T-helper 17 cell (primary cell): Measurements from ENCODE around the gene TERT. TPM values are rescaled to one million over a fixed set of nuclear protein-coding genes. Genes with fewer than 3 reads are reported as not detected.
"Not testable (repeated sequence)": the region's sequence is repeated elsewhere in the genome, so short reads cannot be mapped to it uniquely, and the experiment has no call there.

ENCODE experiments used
- ATAC-seq: fragments of 150-1000 bp; cut with Tn5 transposase; 2 replicates; pipeline ENCODE4 v1.10.0; 2021; ENCODE audit warnings: mild to moderate bottlenecking, moderate library complexity
- DNase-seq, 3 donors: peaks; one replicate each; pipeline versions ENCODE4 v3.0.0 to v3.0.0-alpha.2; 2020 to 2021
- H3K9me3 ChIP-seq: one replicate; pipeline ENCODE4 v1.7.0; 2013; ENCODE audit warnings: low read length, mild to moderate bottlenecking; ENCODE audit not compliant: control insufficient read depth, poor library complexity, severe bottlenecking
- H3K27ac Mint-ChIP-seq: one replicate; pipeline ENCODE4 v1.8.0; 2022; ENCODE audit warnings: mild to moderate bottlenecking, moderate library complexity, mixed read lengths
- H3K27me3 Mint-ChIP-seq: one replicate; pipeline ENCODE4 v1.8.0; 2022; ENCODE audit warnings: mixed read lengths
- H3K36me3 Mint-ChIP-seq: one replicate; pipeline ENCODE4 v1.8.0; 2022; ENCODE audit warnings: low read depth, mixed read lengths
- H3K4me1 Mint-ChIP-seq: one replicate; pipeline ENCODE4 v1.8.0; 2022; ENCODE audit warnings: mild to moderate bottlenecking, mixed read lengths
- H3K4me3 Mint-ChIP-seq: one replicate; pipeline ENCODE4 v1.8.0; 2022; ENCODE audit warnings: mild to moderate bottlenecking, moderate library complexity, mixed read lengths
- total RNA-seq, 4 donors: library from RNA in 2 of 4; stranded (reverse) in 2 of 4; gene quantifications; one replicate each; pipeline ENCODE4 v1.2.3 and lab custom pipeline; 2022 to 2026

The TERT gene
- total RNA-seq, 2 donors from 2014 or later = 0.10 to 0.80 TPM

DNA sequence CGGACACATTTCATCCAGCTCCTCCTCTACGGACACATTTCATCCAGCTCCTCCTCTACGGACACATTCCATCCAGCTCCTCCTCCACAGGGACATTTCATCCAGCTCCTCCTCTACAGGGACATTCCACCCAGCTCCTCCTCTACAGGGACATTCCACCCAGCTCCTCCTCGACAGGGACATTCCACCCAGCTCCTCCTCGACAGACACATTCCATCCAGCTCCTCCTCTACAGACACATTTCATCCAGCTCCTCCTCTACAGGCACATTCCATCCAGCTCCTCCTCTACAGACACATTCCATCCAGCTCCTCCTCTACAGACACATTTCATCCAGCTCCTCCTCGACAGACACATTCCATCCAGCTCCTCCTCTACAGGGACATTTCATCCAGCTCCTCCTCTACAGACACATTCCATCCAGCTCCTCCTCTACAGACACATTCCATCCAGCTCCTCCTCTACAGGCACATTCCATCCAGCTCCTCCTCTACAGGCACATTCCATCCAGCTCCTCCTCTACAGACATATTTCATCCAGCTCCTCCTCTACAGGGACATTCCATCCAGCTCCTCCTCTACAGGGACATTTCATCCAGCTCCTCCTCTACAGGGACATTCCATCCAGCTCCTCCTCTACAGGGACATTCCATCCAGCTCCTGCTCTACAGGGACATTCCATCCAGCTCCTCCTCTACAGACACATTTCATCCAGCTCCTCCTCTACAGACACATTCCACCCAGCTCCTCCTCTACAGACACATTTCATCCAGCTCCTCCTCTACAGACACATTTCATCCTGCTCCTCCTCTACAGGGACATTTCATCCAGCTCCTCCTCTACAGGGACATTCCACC lies 32.3 kb upstream of the TERT start:
- not testable (repeated sequence) for ATAC-seq, DNase-seq, H3K9me3 ChIP-seq, H3K27me3 Mint-ChIP-seq, H3K4me3 Mint-ChIP-seq
- Mint-ChIP-seq H3K4me1 (peaks cover 28% of the 10 kb centered on the region), H3K27ac (peak overlapping the region; percentile 32), H3K36me3 (peaks cover 24% of the 10 kb centered on the region)

DNA sequence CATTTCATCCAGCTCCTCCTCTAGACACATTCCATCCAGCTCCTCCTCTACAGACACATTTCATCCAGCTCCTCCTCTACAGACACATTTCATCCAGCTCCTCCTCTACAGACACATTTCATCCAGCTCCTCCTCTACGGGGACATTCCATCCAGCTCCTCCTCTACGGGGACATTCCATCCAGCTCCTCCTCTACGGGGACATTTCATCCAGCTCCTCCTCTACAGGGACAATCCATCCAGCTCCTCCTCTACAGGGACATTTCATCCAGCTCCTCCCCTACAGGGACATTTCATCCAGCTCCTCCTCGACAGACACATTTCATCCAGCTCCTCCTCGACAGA lies 31.6 kb upstream of the TERT start:
- not testable (repeated sequence) for DNase-seq, H3K9me3 ChIP-seq, H3K27ac Mint-ChIP-seq, H3K4me3 Mint-ChIP-seq, H3K27me3 Mint-ChIP-seq, ATAC-seq
- H3K4me1 Mint-ChIP-seq = peaks cover 28% of the 10 kb centered on the region
- H3K36me3 Mint-ChIP-seq = peaks cover 25% of the 10 kb centered on the region

DNA sequence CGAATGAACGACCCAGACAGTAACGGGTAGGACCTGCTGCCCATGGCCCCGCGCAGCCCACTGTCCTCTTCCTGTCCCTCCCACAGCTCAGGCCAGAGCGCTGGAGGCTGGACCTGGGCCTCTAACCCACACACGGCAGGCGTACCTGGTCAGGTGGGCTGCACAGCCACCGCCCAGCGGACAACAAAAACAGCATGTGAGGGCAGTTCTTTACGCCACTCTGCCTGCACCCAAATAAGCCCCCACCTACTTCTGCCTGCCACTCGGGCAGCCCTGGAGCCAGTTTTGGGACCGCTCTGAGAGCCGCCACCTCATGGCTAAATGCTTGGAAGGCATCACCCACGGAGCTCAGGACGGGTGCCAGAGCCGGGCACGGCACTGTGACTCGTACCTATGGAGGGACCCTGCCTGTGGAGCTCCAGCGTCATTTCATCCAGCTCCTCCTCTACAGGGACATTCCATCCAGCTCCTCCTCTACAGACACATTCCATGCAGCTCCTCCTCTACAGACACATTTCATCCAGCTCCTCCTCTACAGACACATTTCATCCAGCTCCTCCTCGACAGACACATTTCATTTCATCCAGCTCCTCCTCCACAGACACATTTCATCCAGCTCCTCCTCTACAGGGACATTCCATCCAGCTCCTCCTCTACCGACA lies 31.1 kb upstream of the TERT start:
- Mint-ChIP-seq H3K4me1 (peaks cover 33% of the 10 kb centered on the region), H3K36me3 (peaks cover 26% of the 10 kb centered on the region), H3K27ac (no peak overlapping the region), H3K27me3 (no peaks in the 10 kb centered on the region), H3K4me3 (peak overlapping the region; percentile 36)
- no peak for ATAC-seq
- no peaks in the 10 kb centered on the region for H3K9me3 ChIP-seq
- DNase-seq = no peak

DNA sequence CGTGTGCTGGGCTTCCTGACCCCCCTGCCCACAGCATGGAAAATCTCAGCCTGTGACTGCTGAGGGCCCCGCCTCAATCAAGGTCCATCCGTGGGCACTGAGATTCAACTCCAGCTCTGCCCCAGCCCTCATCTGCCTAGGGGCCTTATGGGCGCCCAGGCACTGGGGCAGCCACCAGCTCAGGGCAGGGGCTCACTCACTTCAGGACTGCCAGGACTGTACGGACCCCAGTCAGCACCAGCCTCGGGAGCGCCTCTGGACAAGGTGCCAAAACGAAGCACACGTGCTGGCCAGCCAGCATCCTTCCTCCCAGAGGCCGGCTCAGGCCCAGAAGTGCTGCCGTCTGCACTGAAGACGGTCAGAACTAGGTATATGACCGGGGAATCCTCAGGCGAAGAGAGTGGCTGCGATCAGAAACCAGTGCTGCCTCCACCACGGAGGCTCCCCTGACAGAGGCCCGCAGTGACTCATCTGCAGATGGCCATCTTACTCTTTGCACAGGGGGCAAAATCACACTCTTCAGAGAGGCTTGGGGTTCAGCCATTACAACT lies 30.4 kb upstream of the TERT start:
- H3K4me1 Mint-ChIP-seq = peaks cover 33% of the 10 kb centered on the region
- H3K4me3 Mint-ChIP-seq = no peak overlapping the region
- H3K27ac Mint-ChIP-seq = no peak overlapping the region
- no peaks in the 10 kb centered on the region for H3K9me3 ChIP-seq
- DNase-seq (no peak), ATAC-seq (no peak)
- no peaks in the 10 kb centered on the region for H3K27me3 Mint-ChIP-seq
- H3K36me3 Mint-ChIP-seq = peaks cover 26% of the 10 kb centered on the region

DNA sequence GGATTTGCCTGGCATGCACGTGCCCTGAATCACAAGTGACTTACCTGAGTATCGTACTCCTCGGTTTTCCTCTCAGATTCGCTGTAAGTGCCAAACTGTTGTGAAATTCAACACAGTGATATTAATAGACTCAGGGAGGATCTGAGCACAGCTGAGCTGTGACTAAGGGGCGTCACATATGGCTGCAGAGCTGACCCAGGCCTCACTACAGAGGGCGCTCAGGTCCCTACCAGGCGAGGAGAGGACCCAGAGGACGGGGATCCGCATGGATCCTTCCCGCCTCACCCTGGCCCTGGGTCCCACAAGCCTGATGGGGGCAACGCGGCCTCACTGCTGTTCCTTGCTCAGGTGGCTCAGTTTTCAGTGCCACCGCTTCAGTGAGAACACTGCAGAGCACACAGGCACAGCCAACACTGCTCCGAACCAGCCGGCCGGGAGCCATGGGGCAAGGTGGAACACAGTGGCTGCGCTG lies 29.9 kb upstream of the TERT start:
- ATAC-seq (no peak), DNase-seq (no peak)
- H3K4me1 Mint-ChIP-seq = peaks cover 33% of the 10 kb centered on the region
- H3K27ac Mint-ChIP-seq = no peak overlapping the region
- H3K9me3 ChIP-seq = no peaks in the 10 kb centered on the region
- peaks cover 26% of the 10 kb centered on the region for H3K36me3 Mint-ChIP-seq
- no peak overlapping the region for H3K4me3 Mint-ChIP-seq
- H3K27me3 Mint-ChIP-seq = no peaks in the 10 kb centered on the region

DNA sequence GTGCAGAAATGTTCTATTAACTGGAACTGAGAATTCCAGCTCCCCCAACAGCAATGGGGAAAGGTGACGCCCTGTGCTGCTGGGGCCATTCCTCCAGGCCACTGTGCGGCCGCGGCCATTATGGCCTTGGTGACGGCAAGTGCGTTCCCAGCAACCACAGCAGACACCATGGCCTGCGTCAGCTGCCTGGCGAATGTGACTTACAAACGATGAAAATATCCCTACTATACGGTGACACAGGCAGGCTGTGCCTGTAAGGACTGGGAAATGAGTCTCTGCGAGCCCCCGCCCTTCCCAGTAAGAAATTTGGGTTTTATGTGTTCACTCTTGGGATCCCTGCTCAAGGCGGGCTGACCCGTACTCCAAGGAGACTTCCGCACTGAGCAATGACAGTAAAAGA lies 29.4 kb upstream of the TERT start:
- H3K36me3 Mint-ChIP-seq = peaks cover 26% of the 10 kb centered on the region
- ATAC-seq (no peak), DNase-seq (no peak)

DNA sequence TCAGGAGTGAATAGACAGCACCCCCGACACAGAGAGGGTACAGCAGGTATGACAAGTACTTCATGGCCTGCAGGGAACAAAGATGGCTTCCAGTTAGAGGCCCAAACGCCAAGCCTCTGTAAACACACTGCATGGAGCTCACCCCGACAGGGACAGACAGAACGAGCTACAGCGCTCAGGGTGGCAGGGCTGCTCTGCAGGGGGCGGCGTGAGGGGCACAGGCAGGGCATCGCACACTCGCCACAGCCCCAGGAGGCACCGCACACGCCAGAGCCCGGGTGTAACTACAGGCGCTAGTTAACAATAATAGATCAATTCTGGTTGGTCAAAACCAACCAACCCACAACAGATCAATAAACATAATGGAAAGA lies 28.9 kb upstream of the TERT start:
- no peak overlapping the region for H3K27ac Mint-ChIP-seq
- no peaks in the 10 kb centered on the region for H3K27me3 Mint-ChIP-seq
- DNase-seq (no peak), ATAC-seq (no peak)
- no peaks in the 10 kb centered on the region for H3K9me3 ChIP-seq
- peaks cover 26% of the 10 kb centered on the region for H3K36me3 Mint-ChIP-seq
- peaks cover 31% of the 10 kb centered on the region for H3K4me1 Mint-ChIP-seq
- H3K4me3 Mint-ChIP-seq = no peak overlapping the region

More for the DNA sequence above, 29.4 kb upstream of the TERT start:
- H3K4me3 Mint-ChIP-seq = no peak overlapping the region
- no peaks in the 10 kb centered on the region for H3K27me3 Mint-ChIP-seq
- no peak overlapping the region for H3K27ac Mint-ChIP-seq
- no peaks in the 10 kb centered on the region for H3K9me3 ChIP-seq
- peaks cover 33% of the 10 kb centered on the region for H3K4me1 Mint-ChIP-seq

DNA sequence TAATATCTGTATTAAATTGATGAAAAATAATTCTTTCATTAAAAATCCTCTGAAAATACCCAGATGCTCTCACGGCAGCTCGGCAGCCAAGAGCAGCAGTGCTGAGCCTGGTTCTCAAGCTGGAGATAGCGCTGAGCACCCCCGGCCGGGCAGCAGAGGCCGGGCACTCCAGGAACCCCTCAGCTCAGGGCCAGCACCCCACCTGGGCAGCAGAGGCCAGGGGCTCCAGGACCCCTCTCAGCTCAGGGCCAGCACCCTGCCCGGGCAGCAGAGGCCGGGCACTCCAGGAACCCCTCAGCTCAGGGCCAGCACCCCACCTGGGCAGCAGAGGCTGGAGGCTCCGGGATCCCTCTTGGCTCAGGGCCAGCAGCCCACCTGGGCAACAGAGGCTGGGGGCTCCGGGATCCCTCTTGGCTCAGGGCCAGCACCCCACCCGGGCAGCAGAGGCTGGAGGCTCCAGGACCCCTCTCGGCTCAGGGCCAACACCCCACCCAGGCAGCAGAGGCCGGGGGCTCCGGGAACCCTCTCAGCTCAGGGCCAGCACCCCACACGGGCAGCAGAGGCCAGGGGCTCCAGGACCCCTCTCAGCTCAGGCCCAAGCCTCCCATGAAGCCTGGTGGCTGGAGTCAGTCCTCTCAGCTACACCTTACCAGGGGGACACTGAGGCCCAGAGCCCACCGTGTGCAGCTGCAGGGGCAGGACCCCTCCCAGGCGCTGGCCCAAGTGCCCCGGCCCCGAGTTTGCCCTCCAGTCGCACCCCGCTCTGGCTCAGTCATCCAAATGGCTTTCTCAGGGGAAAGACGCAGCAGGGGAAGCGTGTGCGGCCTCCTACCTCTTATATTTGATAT lies 28.3 kb upstream of the TERT start:
- peak in 1 of 3 donors; percentile 8 for DNase-seq
- H3K36me3 Mint-ChIP-seq = peaks cover 20% of the 10 kb centered on the region

DNA sequence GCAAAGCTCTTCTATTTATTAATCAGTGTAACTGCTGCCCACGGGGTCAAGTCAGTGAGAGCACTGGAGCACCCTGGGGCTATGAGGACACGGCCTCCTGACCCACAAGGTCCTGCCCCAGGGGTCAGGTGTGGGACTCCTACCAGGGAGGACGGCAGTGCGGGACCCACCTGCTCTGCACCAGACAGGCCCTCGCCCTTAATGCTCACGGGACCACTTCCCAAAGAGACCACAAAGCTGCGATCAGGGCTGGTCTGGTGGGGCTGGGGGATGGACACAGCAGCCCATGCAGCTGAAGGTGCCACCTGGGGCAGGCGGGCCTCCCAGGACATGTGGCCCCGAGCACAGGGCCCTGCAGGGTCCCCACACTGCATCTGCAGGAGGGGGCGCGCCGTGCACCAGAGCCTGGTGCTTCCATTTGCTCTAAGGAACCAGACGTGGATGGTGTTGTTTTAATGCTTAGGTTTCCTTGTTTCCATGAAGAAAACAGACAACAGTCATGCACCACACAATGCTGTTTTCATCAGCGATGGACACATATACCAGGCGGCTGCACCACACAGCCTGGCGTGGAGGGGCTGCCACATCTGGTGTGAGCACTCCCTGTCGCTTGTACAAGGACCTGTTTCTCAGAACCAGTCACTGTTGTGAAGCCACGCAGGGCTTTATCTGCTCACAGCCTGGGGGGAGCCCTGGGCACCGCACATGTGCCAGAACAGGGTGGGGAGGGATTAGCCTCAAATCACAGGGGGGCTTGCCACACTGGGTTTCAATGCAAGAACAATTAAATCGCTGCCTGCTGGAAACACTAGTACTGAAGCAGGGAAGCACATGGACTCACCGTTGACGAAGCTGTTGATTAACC lies 27.4 kb upstream of the TERT start:
- Mint-ChIP-seq H3K4me3 (no peak overlapping the region), H3K36me3 (peaks cover 14% of the 10 kb centered on the region), H3K27ac (no peak overlapping the region), H3K27me3 (no peaks in the 10 kb centered on the region), H3K4me1 (peaks cover 21% of the 10 kb centered on the region)
- peak in 1 of 3 donors; percentile 6 for DNase-seq
- no peak for ATAC-seq
- no peaks in the 10 kb centered on the region for H3K9me3 ChIP-seq

More for the DNA sequence above, 28.3 kb upstream of the TERT start:
- H3K4me1 Mint-ChIP-seq = peaks cover 25% of the 10 kb centered on the region
- H3K27me3 Mint-ChIP-seq = no peaks in the 10 kb centered on the region
- H3K27ac Mint-ChIP-seq = no peak overlapping the region
- ATAC-seq = no peak
- H3K4me3 Mint-ChIP-seq = no peak overlapping the region
- H3K9me3 ChIP-seq = no peaks in the 10 kb centered on the region

DNA sequence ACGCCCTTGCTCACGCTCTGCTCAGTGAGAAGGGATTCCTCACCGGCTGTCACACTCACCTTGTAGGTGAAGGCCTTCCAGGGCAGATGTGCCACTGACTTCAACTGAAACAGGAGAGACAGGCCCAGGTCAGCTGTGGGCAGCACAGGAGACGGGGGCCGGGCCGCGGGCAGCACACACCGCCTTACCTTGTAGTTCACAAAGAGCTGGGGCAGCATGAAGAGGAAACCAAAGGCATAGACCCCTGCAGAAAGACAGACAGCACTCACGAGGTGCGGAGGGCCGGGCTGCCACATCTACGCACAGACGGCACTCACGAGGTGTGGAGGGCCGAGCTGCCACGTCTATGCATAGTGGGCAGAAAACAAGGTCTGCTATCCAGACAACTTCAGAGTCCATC lies 26.7 kb upstream of the TERT start:
- Mint-ChIP-seq H3K27me3 (no peaks in the 10 kb centered on the region), H3K4me1 (peaks cover 20% of the 10 kb centered on the region), H3K27ac (no peak overlapping the region), H3K4me3 (no peak overlapping the region), H3K36me3 (peaks cover 10% of the 10 kb centered on the region)
- ATAC-seq (no peak), DNase-seq (no peak)
- H3K9me3 ChIP-seq = no peaks in the 10 kb centered on the region

DNA sequence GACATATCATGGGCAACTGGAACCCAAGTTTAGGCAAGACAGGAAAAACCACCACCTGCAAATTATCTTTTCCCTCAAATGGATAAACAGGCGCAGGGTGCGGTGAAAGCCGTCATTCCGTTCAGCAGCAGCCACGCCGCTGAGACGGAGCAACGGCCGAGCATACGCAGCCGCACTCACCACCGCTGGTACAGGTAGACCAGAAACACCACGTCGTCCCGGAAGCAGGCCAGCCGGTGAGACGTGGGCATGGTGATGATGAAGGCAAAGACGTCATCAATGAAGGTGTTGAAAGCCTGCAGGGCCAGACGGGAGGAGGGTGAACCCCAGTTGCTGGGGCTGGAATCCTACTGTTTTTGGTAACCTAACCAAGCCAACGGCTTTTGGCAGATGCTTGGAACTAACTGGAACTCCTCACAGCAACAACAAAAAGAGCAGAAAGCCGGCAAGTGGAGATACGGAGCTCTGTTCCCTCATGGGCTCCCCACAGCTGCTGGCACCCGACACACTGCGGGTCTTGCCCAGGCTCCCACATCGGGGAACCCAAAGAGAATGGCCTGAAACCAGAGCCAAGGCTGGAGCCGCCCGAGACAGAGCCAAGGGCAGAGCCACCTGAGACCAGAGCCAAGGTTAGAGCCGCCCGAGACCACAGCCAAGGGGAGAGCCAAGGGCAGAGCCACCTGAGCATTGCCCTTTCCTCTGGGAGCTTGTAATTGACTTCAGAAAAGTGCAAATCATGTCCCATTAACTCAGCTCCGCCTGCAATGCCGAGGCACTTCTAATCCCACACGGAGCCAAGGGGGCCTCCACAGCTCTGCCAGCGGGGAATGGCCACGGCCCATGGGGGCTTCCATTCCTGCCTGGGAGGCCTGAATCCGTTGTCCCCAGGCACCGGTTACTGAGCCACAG lies 25.8 kb upstream of the TERT start:
- H3K4me1 Mint-ChIP-seq = peaks cover 18% of the 10 kb centered on the region
- no peak overlapping the region for H3K4me3 Mint-ChIP-seq
- ATAC-seq (no peak), DNase-seq (no peak)
- no peaks in the 10 kb centered on the region for H3K27me3 Mint-ChIP-seq
- peaks cover 4% of the 10 kb centered on the region for H3K36me3 Mint-ChIP-seq
- H3K9me3 ChIP-seq = no peaks in the 10 kb centered on the region
- H3K27ac Mint-ChIP-seq = no peak overlapping the region
